GM23338 (cell line): ENCODE data around the gene ZNF507. TPM values are rescaled to one million over a fixed set of nuclear protein-coding genes. Genes with fewer than 3 reads are reported as not detected.

ENCODE experiments used
- ATAC-seq: fragments of 200-7000 bp; cut with Tn5 transposase; 3 replicates; pipeline ENCODE4 v1.9.1; 2020
- DNase-seq: peaks from one replicate; pipeline ENCODE4 v3.0.0-alpha.2; 2015; ENCODE audit warnings: low spot score
- H2AFZ ChIP-seq: fragments of 200-600 bp; sonication (generic); 2 replicates; pipeline ENCODE4 v1.8.0; 2016; ENCODE audit warnings: antibody characterized with exemption, mild to moderate bottlenecking, moderate library complexity
- H3F3A ChIP-seq: fragments of 200-600 bp; sonication (generic); replicated peaks from 2 replicates; pipeline ENCODE4 v1.8.0; 2017; ENCODE audit warnings: antibody characterized with exemption, mixed run types, low read depth
- H3K27ac ChIP-seq: fragments of 200-600 bp; sonication (generic); 2 replicates; pipeline ENCODE4 v1.6.1; 2016; ENCODE audit warnings: low read depth
- H3K27me3 ChIP-seq: fragments of 200-600 bp; sonication (generic); 2 replicates; pipeline ENCODE4 v1.8.0; 2016; ENCODE audit warnings: mild to moderate bottlenecking, mixed run types, moderate library complexity; ENCODE audit not compliant: insufficient read depth
- H3K36me3 ChIP-seq: fragments of 200-600 bp; sonication (generic); 2 replicates; pipeline ENCODE4 v1.8.0; 2016; ENCODE audit warnings: mild to moderate bottlenecking; ENCODE audit not compliant: insufficient read depth
- H3K4me1 ChIP-seq: fragments of 200-600 bp; sonication (generic); 2 replicates; pipeline ENCODE4 v1.8.0; 2016; ENCODE audit warnings: mild to moderate bottlenecking, moderate library complexity; ENCODE audit not compliant: insufficient read depth
- H3K4me2 ChIP-seq: fragments of 200-600 bp; sonication (generic); 2 replicates; pipeline ENCODE4 v1.7.1; 2017; ENCODE audit warnings: mixed run types
- H3K4me3 ChIP-seq: fragments of 200-600 bp; sonication (generic); 2 replicates; pipeline ENCODE4 v1.6.1; 2016; ENCODE audit warnings: mixed run types
- H3K79me2 ChIP-seq: fragments of 200-600 bp; sonication (generic); replicated peaks from 2 replicates; pipeline ENCODE4 v1.8.0; 2017; ENCODE audit warnings: mild to moderate bottlenecking; ENCODE audit not compliant: insufficient read depth
- H3K9me2 ChIP-seq: fragments of 200-600 bp; sonication (generic); 2 replicates; pipeline ENCODE4 v1.8.0; 2017; ENCODE audit not compliant: insufficient read depth
- H4K20me1 ChIP-seq: fragments of 200-600 bp; sonication (generic); replicated peaks from 2 replicates; pipeline ENCODE4 v1.8.0; 2017; ENCODE audit warnings: mild to moderate bottlenecking; ENCODE audit not compliant: insufficient read depth
- H3K27ac Mint-ChIP-seq: 2 replicates; pipeline ENCODE4 v1.8.0; 2020; ENCODE audit warnings: inconsistent platforms, mild to moderate bottlenecking, moderate library complexity, mixed read lengths
- H3K27me3 Mint-ChIP-seq: 3 replicates; pipeline ENCODE4 v1.8.0; 2022; ENCODE audit warnings: low read depth, mild to moderate bottlenecking, moderate library complexity, mixed read lengths, inconsistent platforms; ENCODE audit not compliant: insufficient read depth, poor library complexity
- H3K36me3 Mint-ChIP-seq: 3 replicates; pipeline ENCODE4 v1.8.0; 2021; ENCODE audit warnings: low read depth, mild to moderate bottlenecking, inconsistent platforms, moderate library complexity, mixed read lengths
- H3K4me1 Mint-ChIP-seq: 3 replicates; pipeline ENCODE4 v1.8.0; 2020; ENCODE audit warnings: mild to moderate bottlenecking, inconsistent platforms, mixed read lengths
- H3K4me3 Mint-ChIP-seq: 3 replicates; pipeline ENCODE4 v1.8.0; 2021; ENCODE audit warnings: moderate library complexity, mild to moderate bottlenecking, inconsistent platforms, mixed read lengths
- H3K9me3 Mint-ChIP-seq: 3 replicates; pipeline ENCODE4 v1.8.0; 2020; ENCODE audit warnings: moderate library complexity, mild to moderate bottlenecking, inconsistent platforms, mixed read lengths
- CREB1 ChIP-seq: fragments of 250-450 bp; sonication (Bioruptor Pico); IDR thresholded peaks from 2 replicates; pipeline ENCODE4 v1.5.0; 2020; ENCODE audit warnings: low read depth, mild to moderate bottlenecking, moderate library complexity
- EZH2 ChIP-seq: fragments of 200-600 bp; sonication (generic); IDR thresholded peaks from one replicate; pipeline ENCODE4 v1.8.0; 2017; ENCODE audit warnings: antibody characterized with exemption, mild to moderate bottlenecking, low read depth; ENCODE audit not compliant: unreplicated experiment
- JUNB ChIP-seq: IDR thresholded peaks from one replicate; pipeline ENCODE4 v1.6.1; 2016; ENCODE audit warnings: antibody characterized with exemption; ENCODE audit not compliant: unreplicated experiment
- NANOG ChIP-seq: IDR thresholded peaks from 2 replicates; pipeline ENCODE4 v1.6.1; 2016; ENCODE audit warnings: antibody characterized with exemption, borderline replicate concordance
- POLR2AphosphoS5 ChIP-seq: IDR thresholded peaks from 2 replicates; pipeline ENCODE4 v1.6.1; 2016; ENCODE audit warnings: antibody characterized with exemption, low read depth
- REST ChIP-seq: IDR thresholded peaks from one replicate; pipeline ENCODE4 v1.6.1; 2018; ENCODE audit warnings: antibody characterized with exemption; ENCODE audit not compliant: unreplicated experiment
- STAT1 ChIP-seq: IDR thresholded peaks from one replicate; pipeline ENCODE4 v1.6.1; 2016; ENCODE audit warnings: antibody characterized with exemption; ENCODE audit not compliant: unreplicated experiment
- ZNF114 ChIP-seq: fragments of 250-450 bp; sonication (Bioruptor Pico); IDR thresholded peaks from 2 replicates; pipeline ENCODE4 v1.5.0; 2020; ENCODE audit warnings: mild to moderate bottlenecking, moderate library complexity
- ZNF331 ChIP-seq: fragments of 250-450 bp; sonication (Bioruptor Pico); IDR thresholded peaks from 2 replicates; pipeline ENCODE4 v1.5.0; 2020; ENCODE audit warnings: low read depth, mild to moderate bottlenecking, moderate library complexity
- ZNF462 ChIP-seq: fragments of 250-450 bp; sonication (Bioruptor Pico); IDR thresholded peaks from 2 replicates; pipeline ENCODE4 v1.5.0; 2020; ENCODE audit warnings: mild to moderate bottlenecking, moderate library complexity
- polyA plus RNA-seq: library from polyadenylated mRNA; unstranded; fragments of >200 nt; fragmentation: Nextera tagmentation; extraction: Ambion mirVana; gene quantifications from 2 replicates; pipeline ENCODE4 v1.2.1, GENCODE V29; 2016
- total RNA-seq: library from RNA; depleted of rRNA; stranded (reverse); fragments of >200 nt; shearing (Covaris generic); gene quantifications from 2 replicates; pipeline ENCODE4 v1.2.3, GENCODE V29; 2014
- TF ChIP-seq, protein P1 (sequence below): IDR thresholded peaks from 2 replicates; pipeline ENCODE4 v1.6.1; 2016; ENCODE audit warnings: antibody characterized with exemption

Gene ZNF507
- total and polyA plus RNA-seq, 2 experiments from 2014 or later: 10.4 to 23.4 TPM

DNA sequence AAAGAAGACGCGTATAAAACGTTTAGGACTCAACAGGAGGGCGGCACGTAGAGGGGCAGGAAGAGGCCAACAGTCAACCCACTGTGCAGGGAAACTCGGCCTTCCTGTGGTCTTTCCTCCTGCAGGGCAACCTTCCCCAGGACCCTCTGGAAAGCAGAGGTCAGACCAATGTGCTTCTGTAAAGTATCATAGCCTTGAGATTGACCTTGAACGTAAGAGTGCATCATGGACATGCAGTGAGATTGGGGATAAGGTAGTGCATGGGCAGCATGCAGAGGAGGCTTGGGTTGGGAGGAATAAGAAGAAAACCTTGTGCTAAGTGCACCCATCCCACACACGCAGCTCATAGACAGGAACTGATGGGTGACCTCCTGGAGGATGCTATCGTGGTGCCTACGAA is 34.0 kb upstream of the ZNF507 start (continued):
- TF ChIP-seq ZNF462 (no peak), JUNB (no peak)

DNA sequence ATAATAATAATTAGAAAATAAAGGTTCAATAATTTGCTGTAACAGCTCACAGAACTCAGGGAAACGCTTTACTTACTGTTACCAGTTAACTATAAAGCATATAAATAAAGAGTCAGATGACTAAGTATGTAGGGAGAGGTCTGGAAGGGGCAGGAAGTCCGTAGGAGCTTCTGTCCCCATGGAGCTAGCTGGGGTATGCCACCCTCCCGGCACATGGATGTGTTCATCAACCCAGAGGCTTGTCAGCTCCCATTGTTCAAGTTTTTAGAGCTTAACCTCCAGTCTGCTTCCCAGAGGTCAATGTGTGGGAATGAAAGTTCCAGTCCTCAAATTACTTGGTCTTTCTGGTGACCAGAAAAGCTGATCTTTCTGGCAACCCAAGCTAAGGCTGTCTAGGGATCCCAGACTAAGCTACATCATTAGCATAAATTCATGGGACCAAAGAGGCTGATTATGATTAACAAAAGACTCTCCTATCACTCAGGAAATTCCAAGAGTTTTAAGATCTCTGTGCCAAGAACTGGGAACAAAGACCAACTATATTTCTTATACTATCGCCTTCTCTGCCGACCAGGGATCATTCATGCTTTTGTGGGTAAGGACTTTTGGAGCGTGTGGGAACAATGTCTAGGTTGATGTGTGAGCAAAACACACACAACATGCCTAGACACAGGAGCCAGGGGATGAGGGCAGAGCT is 31.7 kb upstream of the ZNF507 start:
- H3K9me3 Mint-ChIP-seq: no peaks in the 10 kb centered on the region
- peak overlapping the region; percentile 78 for H2AFZ ChIP-seq
- DNase-seq (no peak), ATAC-seq (no peak)
- H3K4me3 ChIP-seq: no peak overlapping the region
- H3K27me3 ChIP-seq: no peaks in the 10 kb centered on the region
- H3K27ac ChIP-seq: no peak overlapping the region
- H4K20me1 ChIP-seq: no peaks in the 10 kb centered on the region
- H3K4me2 ChIP-seq: peak overlapping the region; percentile 55; the same call in 1 of the 2 replicates
- peaks cover 34% of the 10 kb centered on the region for H3K4me1 Mint-ChIP-seq
- H3K36me3 Mint-ChIP-seq: no peaks in the 10 kb centered on the region
- no peak overlapping the region for H3K4me3 Mint-ChIP-seq
- no peaks in the 10 kb centered on the region; the same call in 1 of the 2 replicates for H3F3A ChIP-seq
- no peaks in the 10 kb centered on the region for H3K79me2 ChIP-seq
- H3K27me3 Mint-ChIP-seq: peaks cover 10% of the 10 kb centered on the region
- H3K27ac Mint-ChIP-seq: no peak overlapping the region
- H3K4me1 ChIP-seq: peaks cover 17% of the 10 kb centered on the region
- 0 out of 2 replicates have a peak, but pooled peaks cover 2% of the 10 kb centered on the region for H3K9me2 ChIP-seq
- TF ChIP-seq, protein P1, sequence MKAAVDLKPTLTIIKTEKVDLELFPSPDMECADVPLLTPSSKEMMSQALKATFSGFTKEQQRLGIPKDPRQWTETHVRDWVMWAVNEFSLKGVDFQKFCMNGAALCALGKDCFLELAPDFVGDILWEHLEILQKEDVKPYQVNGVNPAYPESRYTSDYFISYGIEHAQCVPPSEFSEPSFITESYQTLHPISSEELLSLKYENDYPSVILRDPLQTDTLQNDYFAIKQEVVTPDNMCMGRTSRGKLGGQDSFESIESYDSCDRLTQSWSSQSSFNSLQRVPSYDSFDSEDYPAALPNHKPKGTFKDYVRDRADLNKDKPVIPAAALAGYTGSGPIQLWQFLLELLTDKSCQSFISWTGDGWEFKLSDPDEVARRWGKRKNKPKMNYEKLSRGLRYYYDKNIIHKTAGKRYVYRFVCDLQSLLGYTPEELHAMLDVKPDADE: no peak
- TF ChIP-seq STAT1 (no peak), ZNF331 (CRISPR knock-in tag) (no peak), REST (no peak), JUNB (no peak), NANOG (no peak), ZNF114 (CRISPR knock-in tag) (no peak), EZH2 (no peak), CREB1 (CRISPR knock-in tag) (no peak), POLR2AphosphoS5 (no peak)
- no peaks in the 10 kb centered on the region for H3K36me3 ChIP-seq
